HFFc6 (cell line): Measurements from ENCODE around the gene TPBGL. TPM values are rescaled to one million over a fixed set of nuclear protein-coding genes. Genes with fewer than 3 reads are reported as not detected.
"Not testable (repeated sequence)": the region's sequence is repeated elsewhere in the genome, so short reads cannot be mapped to it uniquely, and the experiment has no call there.

ENCODE experiments used
- DNase-seq: peaks from one replicate; pipeline ENCODE4 v3.0.0-alpha.2; 2018
- H3K27ac Mint-ChIP-seq: 2 replicates; pipeline ENCODE4 v1.8.0; 2020; ENCODE audit warnings: mild to moderate bottlenecking, mixed read lengths
- H3K27me3 Mint-ChIP-seq: 2 replicates; pipeline ENCODE4 v1.8.0; 2021; ENCODE audit warnings: mild to moderate bottlenecking, moderate library complexity, mixed read lengths; ENCODE audit not compliant: insufficient read depth
- H3K36me3 Mint-ChIP-seq: 2 replicates; pipeline ENCODE4 v1.8.0; 2021; ENCODE audit warnings: low read depth, mixed read lengths
- H3K4me1 Mint-ChIP-seq: 2 replicates; pipeline ENCODE4 v1.8.0; 2020; ENCODE audit warnings: low read depth, mixed read lengths
- H3K4me3 Mint-ChIP-seq: 2 replicates; pipeline ENCODE4 v1.8.0; 2020; ENCODE audit warnings: mild to moderate bottlenecking, moderate library complexity, mixed read lengths
- H3K9me3 Mint-ChIP-seq: 2 replicates; pipeline ENCODE4 v1.8.0; 2020; ENCODE audit warnings: mild to moderate bottlenecking, mixed read lengths
- total RNA-seq, 6 experiments: library from RNA; stranded (reverse); fragmentation: NEBNext Ultra II Directional; extraction: Animal tissue kit (Norgen Biotek cat#: 25700); gene quantifications; 2 replicates in 1 of 6; 3 replicates in 5 of 6; pipeline ENCODE4 v1.2.3, GENCODE V29; 2021
- TF ChIP-seq, protein P1 (sequence below): fragments of 200-600 bp; sonication (generic); IDR thresholded peaks from 2 replicates; pipeline ENCODE4 v1.5.0; 2021; ENCODE audit warnings: antibody characterized with exemption, mild to moderate bottlenecking

Gene TPBGL
- total RNA-seq, 6 experiments from 2014 or later, result not detected

DNA sequence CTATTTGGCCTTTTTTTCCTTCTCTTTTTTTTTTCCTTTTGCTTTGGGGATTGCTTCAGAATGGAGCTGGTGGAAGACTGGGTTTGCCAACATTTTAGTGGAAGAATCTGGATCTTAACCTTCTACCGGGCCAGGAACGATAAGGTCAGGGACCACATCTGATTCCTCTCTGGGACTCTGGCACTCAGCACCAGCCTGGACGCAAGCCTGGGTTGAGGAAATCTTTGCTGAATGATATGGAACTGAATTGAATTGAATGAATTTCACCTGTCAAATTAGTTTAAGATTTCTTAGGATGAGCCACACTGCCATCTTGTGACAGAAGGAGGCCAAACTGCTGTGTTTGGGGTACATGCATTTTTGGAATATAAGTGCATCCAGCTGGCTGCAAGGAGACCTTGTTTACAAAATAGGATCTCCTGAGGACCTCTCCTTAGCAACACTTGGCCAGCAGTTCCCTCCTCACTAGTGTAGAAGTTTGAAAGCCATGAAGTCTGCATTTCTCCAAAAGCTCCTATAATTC lies 30.4 kb downstream of the TPBGL start:
- Mint-ChIP-seq H3K4me1 (peaks cover 5% of the 10 kb centered on the region), H3K27me3 (no peaks in the 10 kb centered on the region; the same call in 1 of the 2 replicates), H3K36me3 (no peaks in the 10 kb centered on the region; the same call in 1 of the 2 replicates), H3K27ac (no peak overlapping the region), H3K9me3 (no peaks in the 10 kb centered on the region), H3K4me3 (no peak overlapping the region)
- TF ChIP-seq, protein P1, sequence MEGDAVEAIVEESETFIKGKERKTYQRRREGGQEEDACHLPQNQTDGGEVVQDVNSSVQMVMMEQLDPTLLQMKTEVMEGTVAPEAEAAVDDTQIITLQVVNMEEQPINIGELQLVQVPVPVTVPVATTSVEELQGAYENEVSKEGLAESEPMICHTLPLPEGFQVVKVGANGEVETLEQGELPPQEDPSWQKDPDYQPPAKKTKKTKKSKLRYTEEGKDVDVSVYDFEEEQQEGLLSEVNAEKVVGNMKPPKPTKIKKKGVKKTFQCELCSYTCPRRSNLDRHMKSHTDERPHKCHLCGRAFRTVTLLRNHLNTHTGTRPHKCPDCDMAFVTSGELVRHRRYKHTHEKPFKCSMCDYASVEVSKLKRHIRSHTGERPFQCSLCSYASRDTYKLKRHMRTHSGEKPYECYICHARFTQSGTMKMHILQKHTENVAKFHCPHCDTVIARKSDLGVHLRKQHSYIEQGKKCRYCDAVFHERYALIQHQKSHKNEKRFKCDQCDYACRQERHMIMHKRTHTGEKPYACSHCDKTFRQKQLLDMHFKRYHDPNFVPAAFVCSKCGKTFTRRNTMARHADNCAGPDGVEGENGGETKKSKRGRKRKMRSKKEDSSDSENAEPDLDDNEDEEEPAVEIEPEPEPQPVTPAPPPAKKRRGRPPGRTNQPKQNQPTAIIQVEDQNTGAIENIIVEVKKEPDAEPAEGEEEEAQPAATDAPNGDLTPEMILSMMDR, result peak; percentile 67
- peak; percentile 7 for DNase-seq

GRCh38 chr11:75271730-75272129 lies 31.2 kb downstream of the TPBGL start:
- Mint-ChIP-seq H3K4me3 (no peak overlapping the region), H3K36me3 (no peaks in the 10 kb centered on the region; the same call in 1 of the 2 replicates), H3K27me3 (no peaks in the 10 kb centered on the region; the same call in 1 of the 2 replicates), H3K9me3 (no peaks in the 10 kb centered on the region), H3K4me1 (no peaks in the 10 kb centered on the region), H3K27ac (no peak overlapping the region)
- no peak for DNase-seq
- TF ChIP-seq, protein P1, result no peak

DNA sequence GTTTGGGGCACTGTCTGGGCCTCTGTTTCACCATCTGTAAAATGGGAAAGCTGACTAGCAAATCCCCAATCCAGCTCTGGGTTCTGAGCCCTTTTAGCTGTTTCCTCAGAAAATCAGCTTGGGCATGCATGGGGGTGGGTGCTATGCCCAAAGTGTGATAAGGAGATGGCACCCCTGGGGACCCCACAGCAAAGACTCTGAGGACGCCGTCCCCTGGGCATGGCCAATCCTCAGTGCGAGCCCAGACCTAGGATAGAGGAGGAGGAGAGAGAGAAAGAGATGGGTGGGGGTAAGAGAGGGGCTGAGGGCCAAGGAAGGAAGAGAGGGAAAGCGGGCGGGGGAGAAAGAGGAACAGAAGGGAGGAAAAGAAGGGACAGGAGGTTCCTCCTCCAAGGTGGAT lies 31.8 kb downstream of the TPBGL start:
- H3K27me3 Mint-ChIP-seq, result no peaks in the 10 kb centered on the region; the same call in 1 of the 2 replicates
- no peaks in the 10 kb centered on the region for H3K36me3 Mint-ChIP-seq
- H3K4me1 Mint-ChIP-seq, result no peaks in the 10 kb centered on the region
- H3K9me3 Mint-ChIP-seq, result no peaks in the 10 kb centered on the region
- TF ChIP-seq, protein P1, result no peak
- no peak overlapping the region for H3K4me3 Mint-ChIP-seq
- no peak overlapping the region for H3K27ac Mint-ChIP-seq
- DNase-seq, result no peak

DNA sequence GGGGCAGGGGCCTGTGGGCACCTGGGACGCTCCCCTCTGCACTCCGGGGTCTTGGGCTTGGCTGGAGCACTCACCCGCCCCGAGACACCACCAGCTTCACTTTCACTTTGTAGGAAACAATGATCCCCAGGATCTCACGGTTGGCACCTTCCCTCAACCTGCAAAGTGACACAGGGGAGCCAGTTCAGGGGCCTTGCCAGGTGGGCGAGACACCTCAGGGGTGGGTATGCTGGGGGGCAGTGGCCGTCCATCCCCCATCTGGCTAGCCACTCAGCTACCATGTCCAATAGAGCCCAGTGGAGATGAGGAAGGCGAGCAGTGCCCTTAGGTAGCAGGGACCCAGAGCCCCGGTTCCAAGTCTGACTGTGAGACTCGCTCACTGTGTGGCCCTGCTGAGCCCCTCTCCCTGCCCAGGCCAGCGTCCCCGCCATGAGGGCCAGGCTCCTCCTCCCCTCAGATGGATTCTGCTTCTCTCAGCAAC lies 32.3 kb downstream of the TPBGL start:
- H3K4me1 Mint-ChIP-seq, result no peaks in the 10 kb centered on the region
- H3K36me3 Mint-ChIP-seq, result no peaks in the 10 kb centered on the region
- DNase-seq, result no peak
- no peaks in the 10 kb centered on the region for H3K9me3 Mint-ChIP-seq
- TF ChIP-seq, protein P1, result no peak
- no peaks in the 10 kb centered on the region; the same call in 1 of the 2 replicates for H3K27me3 Mint-ChIP-seq
- H3K4me3 Mint-ChIP-seq, result no peak overlapping the region
- H3K27ac Mint-ChIP-seq, result no peak overlapping the region

GRCh38 chr11:75273411-75274391 lies 33.1 kb downstream of the TPBGL start:
- no peak overlapping the region for H3K27ac Mint-ChIP-seq
- no peaks in the 10 kb centered on the region for H3K36me3 Mint-ChIP-seq
- H3K27me3 Mint-ChIP-seq, result no peaks in the 10 kb centered on the region; the same call in 1 of the 2 replicates
- TF ChIP-seq, protein P1, result no peak
- H3K9me3 Mint-ChIP-seq, result no peaks in the 10 kb centered on the region
- H3K4me3 Mint-ChIP-seq, result no peak overlapping the region
- H3K4me1 Mint-ChIP-seq, result no peaks in the 10 kb centered on the region
- no peak for DNase-seq

DNA sequence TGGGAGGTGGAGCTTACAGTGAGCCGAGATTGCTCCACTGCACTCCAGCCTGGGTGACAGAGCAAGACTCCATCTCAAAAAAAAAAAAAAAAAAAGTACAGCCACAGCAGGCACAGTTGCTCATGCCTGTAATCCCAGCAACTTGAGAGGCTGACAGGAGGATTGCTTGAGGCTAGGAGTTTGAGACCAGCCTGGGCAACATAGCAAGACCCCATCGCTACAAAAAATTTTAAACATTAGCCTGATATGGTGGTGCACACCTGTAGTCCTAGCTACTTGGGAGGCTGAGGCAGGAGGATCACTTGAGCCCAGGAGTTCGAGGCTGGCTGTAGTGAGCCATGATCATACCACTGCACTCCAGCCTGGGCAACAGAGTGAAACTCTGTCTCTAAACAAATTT lies 34.1 kb downstream of the TPBGL start:
- H3K27ac Mint-ChIP-seq, H3K9me3 Mint-ChIP-seq, H3K36me3 Mint-ChIP-seq, H3K27me3 Mint-ChIP-seq, H3K4me3 Mint-ChIP-seq, DNase-seq, H3K4me1 Mint-ChIP-seq: not testable (repeated sequence)
